ENCODE data around the gene DUSP19. TPM values are rescaled to one million over a fixed set of nuclear protein-coding genes. Genes with fewer than 3 reads are reported as not detected.
"Not testable (repeated sequence)": the region's sequence is repeated elsewhere in the genome, so short reads cannot be mapped to it uniquely, and the experiment has no call there.

The DUSP19 gene
- total RNA-seq: 0.42 TPM

DNA sequence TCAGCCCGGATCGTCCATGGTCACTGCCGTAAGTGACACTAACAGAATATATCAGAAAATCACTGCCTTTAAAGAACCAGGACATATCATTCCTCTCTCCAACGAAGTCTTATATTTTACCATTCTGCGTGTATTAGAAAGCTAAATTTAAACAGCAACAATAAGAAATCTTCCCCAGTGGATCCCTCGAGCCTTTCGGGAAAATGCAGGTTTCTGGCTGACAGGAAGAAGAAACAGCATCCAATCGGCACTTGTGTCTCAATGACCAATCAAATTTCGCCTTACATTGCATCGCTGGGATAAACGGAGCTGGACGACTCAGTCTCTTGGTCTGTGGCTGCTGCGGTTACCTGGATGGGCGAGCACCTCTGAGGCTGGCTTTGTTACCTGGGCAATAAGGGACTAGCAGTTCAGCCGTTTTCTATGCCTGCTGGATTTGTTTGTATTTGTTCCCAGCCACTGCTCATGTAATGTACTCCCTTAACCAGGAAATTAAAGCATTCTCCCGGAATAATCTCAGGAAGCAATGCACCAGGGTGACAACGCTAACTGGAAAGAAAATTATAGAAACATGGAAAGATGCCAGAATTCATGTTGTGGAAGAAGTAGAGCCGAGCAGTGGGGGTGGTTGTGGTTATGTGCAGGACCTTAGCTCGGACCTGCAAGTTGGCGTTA, at the start of gene DUSP19:
Gene DUSP19, plus strand, starts transcription at position 284 of the 675 bp plus-strand sequence. Its CDS starts 187 bp downstream, at position 471.
- Histone ChIP-seq H3K4me3 (ENCODE audit: low read length) (peak within 1 kb of the TSS; percentile 83), H3K27me3 (ENCODE audit: insufficient read depth, low read length) (peaks cover 18% of the 10 kb centered on the region), H3K4me1 (ENCODE audit: insufficient read depth, low read length) (peaks cover 9% of the 10 kb centered on the region), H3K9me3 (ENCODE audit: low read depth, low read length) (no peaks in the 10 kb centered on the region)

GRCh38 chr2:183029219-183029618, 49.3 kb upstream of the DUSP19 start:
- H3K27me3 ChIP-seq (ENCODE audit: insufficient read depth, low read length): peaks cover 97% of the 10 kb centered on the region

GRCh38 chr2:183031911-183032794, 46.4 kb upstream of the DUSP19 start:
- Histone ChIP-seq H3K4me1 (ENCODE audit: insufficient read depth, low read length) (peaks cover 6% of the 10 kb centered on the region), H3K4me3 (ENCODE audit: low read length) (no peak overlapping the region), H3K9me3 (ENCODE audit: low read depth, low read length) (no peaks in the 10 kb centered on the region), H3K27me3 (ENCODE audit: insufficient read depth, low read length) (peaks cover 100% of the 10 kb centered on the region)

More at GRCh38 chr2:183029219-183029618, 49.3 kb upstream of the DUSP19 start:
- H3K9me3 ChIP-seq (ENCODE audit: low read depth, low read length): no peaks in the 10 kb centered on the region
- no peaks in the 10 kb centered on the region for H3K4me1 ChIP-seq (ENCODE audit: insufficient read depth, low read length)
- no peak overlapping the region for H3K4me3 ChIP-seq (ENCODE audit: low read length)

- H3K9me3 ChIP-seq (ENCODE audit: low read depth, low read length): no peaks in the 10 kb centered on the region
- peaks cover 21% of the 10 kb centered on the region for H3K4me1 ChIP-seq (ENCODE audit: insufficient read depth, low read length)
- H3K4me3 ChIP-seq (ENCODE audit: low read length): no peak overlapping the region
- H3K27me3 ChIP-seq (ENCODE audit: insufficient read depth, low read length): peaks cover 94% of the 10 kb centered on the region
These were observed 44.6 kb upstream of the DUSP19 start for GRCh38 chr2:183033951-183034350.

DNA sequence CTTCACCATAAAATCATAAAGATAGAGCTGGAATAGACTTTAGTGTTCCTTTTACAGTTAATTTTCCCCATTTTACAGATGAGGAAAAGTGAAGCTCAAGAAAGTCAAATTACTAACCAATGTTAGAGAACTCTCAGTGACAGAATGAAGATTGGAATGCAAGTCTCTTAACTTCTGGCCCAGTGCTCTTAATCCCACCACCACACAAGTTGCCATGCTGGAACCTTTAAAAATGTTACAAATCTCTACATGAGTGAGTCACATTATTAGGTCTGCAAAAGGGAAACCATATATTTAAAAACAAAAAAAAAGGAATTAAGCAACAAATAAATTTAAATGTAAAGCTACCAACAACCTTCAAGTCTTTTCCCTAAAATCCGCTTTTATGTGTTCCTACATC, 43.7 kb upstream of the DUSP19 start:
- H3K27me3 ChIP-seq (ENCODE audit: insufficient read depth, low read length): peaks cover 94% of the 10 kb centered on the region
- H3K4me3 ChIP-seq (ENCODE audit: low read length): no peak overlapping the region
- no peaks in the 10 kb centered on the region for H3K9me3 ChIP-seq (ENCODE audit: low read depth, low read length)
- H3K4me1 ChIP-seq (ENCODE audit: insufficient read depth, low read length): peaks cover 22% of the 10 kb centered on the region

GRCh38 chr2:183035298-183035953, 43.1 kb upstream of the DUSP19 start:
- Histone ChIP-seq H3K9me3 (ENCODE audit: low read depth, low read length) (no peaks in the 10 kb centered on the region), H3K27me3 (ENCODE audit: insufficient read depth, low read length) (peaks cover 94% of the 10 kb centered on the region), H3K4me3 (ENCODE audit: low read length) (no peak overlapping the region), H3K4me1 (ENCODE audit: insufficient read depth, low read length) (peaks cover 22% of the 10 kb centered on the region)

- peaks cover 94% of the 10 kb centered on the region for H3K27me3 ChIP-seq (ENCODE audit: insufficient read depth, low read length)
- H3K4me1 ChIP-seq (ENCODE audit: insufficient read depth, low read length): peaks cover 22% of the 10 kb centered on the region
- no peak overlapping the region for H3K4me3 ChIP-seq (ENCODE audit: low read length)
- H3K9me3 ChIP-seq (ENCODE audit: low read depth, low read length): no peaks in the 10 kb centered on the region
These were observed 42.4 kb upstream of the DUSP19 start for GRCh38 chr2:183035954-183036669.

- H3K9me3 ChIP-seq (ENCODE audit: low read depth, low read length): no peaks in the 10 kb centered on the region
- H3K27me3 ChIP-seq (ENCODE audit: insufficient read depth, low read length): peaks cover 94% of the 10 kb centered on the region
- no peak overlapping the region for H3K4me3 ChIP-seq (ENCODE audit: low read length)
- peaks cover 22% of the 10 kb centered on the region for H3K4me1 ChIP-seq (ENCODE audit: insufficient read depth, low read length)
These were observed 41.4 kb upstream of the DUSP19 start for GRCh38 chr2:183037074-183037552.

DNA sequence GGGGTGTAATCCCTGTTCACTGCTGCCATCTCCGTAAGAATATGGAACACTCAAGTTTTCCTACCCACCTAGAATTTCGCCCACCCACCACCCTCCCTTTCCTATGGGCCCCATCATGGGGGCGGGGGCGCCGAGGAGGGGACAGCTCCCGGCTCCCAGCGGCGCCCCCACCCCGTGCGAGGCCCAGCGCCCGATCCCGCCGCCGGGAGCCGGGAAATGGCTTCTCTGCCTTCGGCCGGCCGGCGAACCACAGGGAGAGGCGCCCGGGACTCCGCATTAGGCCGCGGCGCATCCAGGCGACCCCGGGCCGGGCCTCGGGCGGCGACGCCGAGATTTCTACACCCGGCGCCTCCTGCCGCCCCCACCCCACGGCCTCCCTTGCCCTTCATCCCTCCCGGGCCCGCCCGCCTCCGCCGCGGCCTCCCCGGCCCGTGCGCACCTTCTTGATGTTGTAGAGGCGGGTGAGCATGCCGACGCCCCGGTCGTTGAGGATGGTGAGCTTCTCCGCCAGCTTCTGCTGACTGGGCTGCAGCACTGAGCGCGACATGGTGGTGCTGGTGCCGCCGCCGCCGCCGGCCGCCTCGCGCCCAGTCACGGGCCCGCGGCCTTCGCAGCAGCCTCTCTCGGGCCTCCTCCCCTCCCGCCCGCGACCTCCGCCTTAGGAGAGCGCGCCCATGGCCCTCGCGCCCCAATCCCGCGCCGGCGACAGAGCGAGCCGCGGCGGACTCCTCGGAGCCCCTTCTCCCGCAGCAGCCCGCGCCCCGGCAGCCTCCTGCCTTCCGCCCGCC, 40.8 kb upstream of the DUSP19 start:
- peaks cover 94% of the 10 kb centered on the region for H3K27me3 ChIP-seq (ENCODE audit: insufficient read depth, low read length)
- peak overlapping the region; percentile 8 for H3K4me3 ChIP-seq (ENCODE audit: low read length)

GRCh38 chr2:183038341-183039300, 39.9 kb upstream of the DUSP19 start, which contains the start of gene NCKAP1:
Gene NCKAP1 (minus strand): TSS chr2:183038457. CDS start chr2:183038099, 358 bp downstream.
- Histone ChIP-seq H3K27me3 (ENCODE audit: insufficient read depth, low read length) (peaks cover 94% of the 10 kb centered on the region), H3K4me3 (ENCODE audit: low read length) (peak within 1 kb of the TSS; percentile 35), H3K9me3 (ENCODE audit: low read depth, low read length) (no peaks in the 10 kb centered on the region), H3K4me1 (ENCODE audit: insufficient read depth, low read length) (peaks cover 22% of the 10 kb centered on the region)

More for the DNA sequence above, 40.8 kb upstream of the DUSP19 start:
- Histone ChIP-seq H3K9me3 (ENCODE audit: low read depth, low read length) (no peaks in the 10 kb centered on the region), H3K4me1 (ENCODE audit: insufficient read depth, low read length) (peaks cover 22% of the 10 kb centered on the region)

GRCh38 chr2:183040604-183041003, 37.9 kb upstream of the DUSP19 start:
- Histone ChIP-seq H3K4me1 (ENCODE audit: insufficient read depth, low read length) (peaks cover 22% of the 10 kb centered on the region), H3K9me3 (ENCODE audit: low read depth, low read length) (no peaks in the 10 kb centered on the region), H3K27me3 (ENCODE audit: insufficient read depth, low read length) (peaks cover 82% of the 10 kb centered on the region), H3K4me3 (ENCODE audit: low read length) (no peak overlapping the region)

DNA sequence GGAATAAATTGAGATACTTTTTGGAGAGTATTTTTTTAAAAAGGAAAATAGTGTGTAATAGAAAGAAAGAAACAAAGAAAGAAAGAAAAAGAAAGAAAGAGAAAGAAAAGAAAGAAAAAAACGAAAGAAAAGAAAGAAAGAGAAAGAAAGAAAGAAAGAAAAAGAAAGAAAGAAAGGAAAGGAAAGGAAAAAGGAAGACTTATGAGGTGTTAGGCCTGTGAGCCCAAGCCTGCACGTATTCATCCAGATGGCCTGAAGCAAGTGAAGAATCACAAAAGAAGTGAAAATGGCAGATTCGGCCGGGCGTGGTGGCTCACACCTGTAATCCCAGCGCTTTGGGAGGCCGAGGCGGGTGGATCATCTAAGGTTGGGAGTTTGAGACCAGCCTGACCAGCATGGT, 35.0 kb upstream of the DUSP19 start:
- not testable (repeated sequence) for H3K4me3 ChIP-seq (ENCODE audit: low read length); H3K9me3 ChIP-seq (ENCODE audit: low read depth, low read length); H3K4me1 ChIP-seq (ENCODE audit: insufficient read depth, low read length)
- peaks cover 84% of the 10 kb centered on the region for H3K27me3 ChIP-seq (ENCODE audit: insufficient read depth, low read length)

All from mononuclear cell (primary cell).